Activated CD8-positive, alpha-beta memory T cell treated with anti-CD3 and anti-CD28 coated beads, Interleukin-2, amount 50 U/mL, for 24 hours (primary cell): ENCODE results near the gene MAML2.

Source experiments
- DNase-seq: peaks from one replicate; pipeline ENCODE4 v3.0.0-alpha.2; 2020; ENCODE audit errors: extremely low read depth

MAML2 gene

DNA sequence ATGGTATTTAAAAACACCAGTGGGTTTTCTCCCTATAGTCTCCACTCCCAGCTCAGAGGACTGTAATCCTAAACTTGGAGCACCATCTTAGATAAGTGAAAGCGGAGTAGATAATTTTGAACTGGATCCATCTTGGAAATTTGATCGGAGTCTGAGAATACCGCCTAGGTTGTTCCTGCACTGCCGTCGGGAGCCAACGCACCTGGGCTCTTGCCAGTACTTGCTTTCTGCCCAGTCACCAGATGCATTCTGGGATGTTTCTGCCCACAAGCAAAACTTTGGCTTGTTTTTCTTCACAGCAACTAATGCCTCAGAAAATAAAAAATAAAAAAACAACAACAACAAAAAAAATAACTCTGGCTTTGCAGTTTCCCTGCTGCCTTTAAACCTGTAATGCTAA is 306.1 kb downstream of the MAML2 start:
- no peak for DNase-seq

GRCh38 chr11:96035740-96036078 is 307.3 kb downstream of the MAML2 start:
- DNase-seq: no peak

DNA sequence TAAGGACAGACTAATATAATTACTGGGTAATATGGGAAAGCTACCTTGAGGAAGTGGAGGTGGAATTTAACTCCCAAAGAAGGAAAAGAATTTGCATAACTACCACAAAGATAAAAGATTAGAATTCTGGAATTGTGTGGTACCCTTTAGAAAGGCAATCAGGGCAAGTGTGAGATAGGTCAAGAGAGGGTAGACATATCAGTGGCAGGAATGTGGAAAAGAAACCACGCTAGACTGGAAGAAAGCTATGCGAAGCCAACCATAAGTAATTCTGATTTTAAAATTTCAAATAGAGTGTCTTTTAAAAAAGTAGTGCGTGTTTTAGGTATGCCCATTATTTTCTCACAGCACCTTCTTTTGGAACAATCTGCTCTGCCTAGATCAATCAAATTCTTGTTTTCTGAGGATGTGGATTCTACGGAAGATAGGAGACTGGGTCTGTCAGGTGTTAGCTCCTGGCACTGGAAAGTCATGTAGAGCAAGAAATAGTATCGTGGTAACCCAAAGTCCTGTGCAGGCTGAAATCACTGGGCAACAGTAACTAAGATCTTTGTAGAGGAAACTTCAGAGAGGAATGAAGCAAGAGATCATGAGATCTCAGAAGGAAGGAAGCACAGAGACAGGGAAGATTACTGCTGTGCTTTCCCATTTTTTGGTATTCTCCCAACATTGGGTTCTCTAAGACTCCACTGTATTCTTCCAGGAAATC is 307.8 kb downstream of the MAML2 start:
- DNase-seq: no peak

GRCh38 chr11:96033599-96033998 is 309.4 kb downstream of the MAML2 start:
- no peak for DNase-seq

- DNase-seq: no peak
Observed at GRCh38 chr11:96033095-96033494, 309.9 kb downstream of the MAML2 start.

- no peak for DNase-seq
Observed at GRCh38 chr11:96028746-96029145, 314.2 kb downstream of the MAML2 start.

GRCh38 chr11:96027021-96027420 is 316.0 kb downstream of the MAML2 start:
- no peak for DNase-seq

- DNase-seq: no peak
Observed at GRCh38 chr11:96026310-96026709, 316.7 kb downstream of the MAML2 start.

DNA sequence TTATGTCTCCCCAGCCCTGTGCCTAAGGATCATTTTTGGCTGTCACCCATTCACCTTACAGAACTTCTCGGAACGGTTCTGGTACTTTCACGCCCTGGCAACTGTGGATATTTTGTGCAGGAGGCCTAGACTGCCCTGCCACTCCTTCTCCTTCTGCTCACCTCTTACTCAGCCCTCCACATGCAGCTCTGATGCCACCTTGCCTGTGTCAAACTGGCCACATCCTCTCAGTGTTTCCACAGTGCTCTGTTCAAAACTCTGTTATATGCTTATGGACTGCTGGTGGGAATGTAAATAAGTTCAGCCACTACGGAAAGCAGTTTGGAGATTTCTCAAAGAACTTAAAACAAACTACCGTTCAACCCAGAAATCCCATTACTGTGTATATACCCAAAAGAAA is 318.3 kb downstream of the MAML2 start:
- DNase-seq: no peak

DNA sequence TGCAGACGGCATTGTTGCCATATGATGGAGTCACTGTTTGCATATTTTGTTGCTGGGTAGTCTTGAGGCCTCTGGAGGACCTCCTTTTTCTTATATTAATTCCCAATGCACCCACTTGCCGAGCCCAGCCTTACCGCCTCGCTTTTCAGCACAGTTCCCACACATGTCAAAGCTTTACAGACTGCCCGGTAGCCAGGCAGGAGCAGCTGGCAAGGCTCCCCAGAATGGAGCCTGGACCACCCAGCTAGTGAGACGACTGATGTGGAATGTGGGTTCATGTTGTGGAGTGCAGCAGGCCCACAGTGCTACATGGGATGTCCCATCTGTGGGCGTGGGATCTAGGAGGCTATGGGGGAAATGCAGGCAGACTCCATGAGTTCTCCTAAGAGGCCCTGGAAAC is 319.7 kb downstream of the MAML2 start:
- DNase-seq: no peak

GRCh38 chr11:96021901-96022650 is 320.9 kb downstream of the MAML2 start:
- no peak for DNase-seq

DNA sequence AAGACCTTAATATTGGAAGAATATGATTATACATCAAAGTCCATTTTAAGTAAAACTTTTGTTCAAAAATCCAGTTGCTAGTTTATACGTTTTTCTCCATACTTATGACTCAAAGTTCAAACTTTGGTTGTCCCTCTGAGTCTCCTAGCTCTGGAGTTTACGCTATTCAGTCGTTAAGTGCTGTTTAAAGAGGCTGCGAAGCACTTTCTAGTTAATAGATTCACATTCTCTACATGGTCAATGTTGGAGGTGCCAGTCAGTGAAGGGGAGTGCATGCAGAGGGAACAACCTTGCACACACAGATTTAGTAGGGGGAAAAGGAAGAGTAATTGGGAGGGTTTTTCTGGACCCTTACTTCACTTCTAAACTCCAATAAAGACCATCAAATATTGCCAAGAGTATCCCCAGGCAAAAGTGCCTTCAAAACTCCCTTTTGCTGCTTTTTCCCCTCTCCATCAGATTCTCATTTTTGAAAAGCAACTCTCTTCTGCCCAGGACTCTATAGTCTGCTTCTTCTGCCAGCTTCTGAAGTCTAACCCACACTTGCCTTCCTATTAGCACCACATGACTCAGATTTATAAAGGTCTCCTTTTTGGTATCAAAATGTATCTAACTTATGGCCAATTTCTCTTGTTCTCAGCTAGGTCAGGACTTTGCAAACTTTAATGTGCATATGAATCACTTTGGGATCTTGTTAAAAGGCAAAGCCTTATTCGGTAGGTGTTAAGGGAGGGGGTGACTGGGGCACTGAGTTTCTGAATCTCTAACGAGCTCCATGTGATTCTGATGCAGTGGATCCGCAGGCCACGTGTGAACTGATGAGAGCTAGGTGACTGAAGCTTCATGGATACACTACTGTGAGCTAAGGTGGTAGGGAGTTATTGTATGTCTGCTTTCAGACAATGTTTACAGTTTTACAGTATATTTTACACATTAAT is 322.9 kb downstream of the MAML2 start:
- DNase-seq: no peak

DNA sequence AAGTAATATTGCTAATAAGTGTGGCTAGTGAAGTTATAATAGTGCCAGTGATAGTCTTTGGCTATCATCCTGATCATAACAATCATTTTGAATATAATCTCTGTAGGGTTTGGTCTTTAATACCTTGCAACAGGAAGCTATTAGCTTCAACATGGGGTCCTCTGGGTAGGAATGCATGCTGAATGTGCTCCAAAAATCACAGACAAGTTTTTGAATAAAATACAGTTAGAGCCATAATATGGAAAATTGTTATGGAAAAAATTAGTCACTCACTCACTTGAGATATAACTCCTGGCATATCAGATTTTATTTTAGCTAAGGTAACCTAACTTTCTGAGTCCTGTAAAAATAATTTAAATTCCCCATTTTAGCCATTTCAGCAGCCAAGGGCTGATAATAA is 323.7 kb downstream of the MAML2 start:
- no peak for DNase-seq

DNA sequence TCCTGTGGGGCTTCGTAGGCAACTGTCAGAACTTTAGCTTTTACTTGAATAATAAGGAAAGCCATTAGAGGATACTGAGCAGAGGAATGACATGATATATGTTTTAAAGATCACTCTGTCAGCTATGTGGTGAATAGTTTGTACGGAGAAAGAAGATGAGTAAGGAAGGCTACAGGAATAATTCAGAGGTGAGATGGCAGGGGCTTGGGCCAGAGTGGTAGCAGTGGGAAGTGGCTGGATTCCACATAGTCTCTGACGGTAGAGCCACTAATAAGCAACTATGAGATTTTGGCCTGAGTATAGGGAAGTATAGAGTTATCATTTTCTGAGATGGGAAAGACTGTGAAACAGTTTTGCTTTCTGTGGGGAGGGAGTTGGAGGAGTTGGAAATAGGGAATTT is 325.1 kb downstream of the MAML2 start:
- DNase-seq: no peak

DNA sequence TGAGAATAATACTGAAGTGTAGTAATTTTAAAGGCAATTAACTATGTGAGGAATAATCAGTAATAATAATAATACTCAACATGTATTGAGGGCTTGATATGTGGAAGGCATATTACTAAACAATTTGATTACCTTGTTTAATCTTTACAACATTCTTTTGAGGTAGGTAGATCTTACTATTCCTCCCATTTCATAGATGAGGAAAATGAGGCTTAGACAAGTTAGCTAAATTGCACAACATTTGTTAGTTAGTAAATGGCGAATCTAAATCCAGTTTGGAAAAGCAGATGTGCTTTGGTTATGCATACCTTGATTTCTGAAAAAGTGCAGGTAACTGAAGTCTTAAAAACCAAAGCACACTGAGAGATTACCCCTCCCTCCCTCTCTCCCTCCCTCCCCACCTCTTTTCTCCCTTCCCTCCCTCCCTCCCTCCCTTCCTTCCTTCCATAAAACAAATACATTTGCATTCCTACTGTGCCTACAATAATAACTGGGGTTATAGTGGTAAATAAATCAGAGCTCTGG is 326.0 kb downstream of the MAML2 start:
- no peak for DNase-seq

DNA sequence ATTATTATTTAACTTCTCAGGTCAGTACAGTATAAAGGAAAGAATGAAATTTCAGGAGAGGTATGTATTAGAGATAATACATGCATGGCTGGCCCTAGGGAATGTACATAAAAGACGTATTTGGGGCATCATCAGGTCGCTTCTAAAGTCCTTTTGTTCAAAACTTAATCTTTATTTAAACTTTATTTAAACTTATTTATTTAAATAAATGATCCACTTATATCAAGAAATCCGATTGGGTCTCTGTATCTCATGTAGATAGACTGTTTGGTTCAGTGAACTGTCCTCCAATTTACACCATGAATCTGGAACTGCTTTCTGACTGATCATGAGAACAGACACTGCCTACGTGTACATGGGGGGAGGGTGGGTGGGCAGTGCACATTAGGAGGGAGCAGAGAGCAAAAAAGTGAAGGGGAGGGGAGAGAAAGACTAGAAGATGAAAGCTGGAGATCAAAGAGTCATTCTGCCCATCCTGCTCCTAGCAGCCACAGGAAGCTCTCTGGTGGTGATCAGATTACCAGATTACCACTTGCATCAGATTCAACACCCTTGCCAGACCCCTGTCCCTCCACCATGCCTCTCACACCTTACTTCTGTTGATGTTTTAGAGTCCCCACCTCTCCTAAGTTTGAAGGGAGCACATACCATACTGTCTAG is 327.0 kb downstream of the MAML2 start:
- no peak for DNase-seq

DNA sequence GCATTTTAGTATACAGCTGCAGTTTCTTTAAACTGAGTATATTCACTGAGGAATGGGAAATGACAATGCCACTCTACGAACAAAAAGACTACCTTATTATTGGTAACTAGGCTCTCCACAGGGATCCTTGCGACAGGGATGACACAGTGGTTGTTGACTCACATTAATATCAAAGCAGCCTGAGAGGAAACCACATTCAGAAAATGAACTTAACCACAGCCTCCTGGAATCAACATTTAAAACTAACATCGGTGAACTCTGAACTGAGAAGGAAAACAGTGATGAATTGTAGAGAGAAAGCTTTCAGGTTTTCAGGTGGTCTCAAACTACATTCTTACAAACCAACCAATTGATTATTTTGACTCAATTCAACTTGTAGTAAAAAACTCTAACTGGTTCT is 328.8 kb downstream of the MAML2 start:
- no peak for DNase-seq

- DNase-seq: no peak
Observed at GRCh38 chr11:96013461-96014213, 329.4 kb downstream of the MAML2 start.

GRCh38 chr11:96012086-96012824 is 330.7 kb downstream of the MAML2 start:
- no peak for DNase-seq

DNA sequence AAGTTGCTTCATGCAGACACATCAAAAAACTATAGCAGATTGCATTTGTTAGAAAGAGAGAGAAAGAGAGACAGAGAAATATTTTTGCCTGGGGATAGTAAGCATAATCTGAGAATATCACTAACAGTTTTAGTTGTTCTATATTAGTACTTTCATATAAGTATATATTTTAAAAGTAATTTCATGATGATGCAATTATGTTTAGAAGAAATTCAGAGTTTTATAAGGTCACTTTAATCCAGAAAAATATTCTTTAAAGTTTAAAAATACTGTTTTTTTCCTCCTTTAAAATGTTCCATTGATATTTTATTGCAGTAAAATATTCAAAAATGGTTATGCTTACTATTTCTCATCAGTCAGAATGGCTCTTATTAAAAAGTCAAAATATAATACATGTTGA is 332.3 kb downstream of the MAML2 start:
- no peak for DNase-seq
